Amniotic stem cell (primary cell): ENCODE results near the gene IGLL5.

ENCODE experiments used
- DNase-seq: peaks from one replicate; lab custom pipeline; 2025; lab: John Stamatoyannopoulos, UW

The IGLL5 gene

DNA sequence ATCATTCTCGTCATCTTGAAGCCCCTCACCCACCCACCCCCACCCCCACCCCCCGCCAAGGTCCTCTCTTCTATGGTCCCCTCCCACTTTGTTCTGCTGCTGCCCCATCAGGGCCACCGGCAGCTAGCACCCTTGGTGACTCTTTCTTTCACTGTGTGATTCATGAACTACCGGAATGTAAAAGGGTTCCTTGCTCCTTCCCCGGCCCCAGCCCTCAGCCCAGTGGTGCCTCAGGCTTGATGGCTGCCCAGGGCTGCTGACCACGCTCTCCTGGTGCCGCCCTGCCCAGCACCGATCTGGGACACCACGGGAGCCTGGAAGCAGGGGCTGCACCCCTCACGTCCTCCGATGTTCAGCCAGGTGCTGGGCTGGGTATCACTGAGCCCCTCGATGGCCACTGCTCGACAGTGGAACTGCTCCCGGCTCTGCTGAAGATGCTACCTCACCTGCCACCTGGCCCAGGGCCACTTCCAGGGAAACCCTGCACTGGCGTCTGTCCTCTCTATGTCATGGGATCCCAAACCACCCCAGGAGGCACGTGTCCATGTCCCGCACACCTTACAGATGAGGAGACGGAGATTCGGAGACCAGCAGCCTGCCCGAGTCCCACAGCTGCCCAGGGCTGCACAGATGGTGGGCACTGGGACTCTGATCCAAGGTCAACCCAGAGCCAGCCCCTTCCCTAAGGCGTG lies 39.7 kb downstream of the IGLL5 start:
- DNase-seq = no peak

DNA sequence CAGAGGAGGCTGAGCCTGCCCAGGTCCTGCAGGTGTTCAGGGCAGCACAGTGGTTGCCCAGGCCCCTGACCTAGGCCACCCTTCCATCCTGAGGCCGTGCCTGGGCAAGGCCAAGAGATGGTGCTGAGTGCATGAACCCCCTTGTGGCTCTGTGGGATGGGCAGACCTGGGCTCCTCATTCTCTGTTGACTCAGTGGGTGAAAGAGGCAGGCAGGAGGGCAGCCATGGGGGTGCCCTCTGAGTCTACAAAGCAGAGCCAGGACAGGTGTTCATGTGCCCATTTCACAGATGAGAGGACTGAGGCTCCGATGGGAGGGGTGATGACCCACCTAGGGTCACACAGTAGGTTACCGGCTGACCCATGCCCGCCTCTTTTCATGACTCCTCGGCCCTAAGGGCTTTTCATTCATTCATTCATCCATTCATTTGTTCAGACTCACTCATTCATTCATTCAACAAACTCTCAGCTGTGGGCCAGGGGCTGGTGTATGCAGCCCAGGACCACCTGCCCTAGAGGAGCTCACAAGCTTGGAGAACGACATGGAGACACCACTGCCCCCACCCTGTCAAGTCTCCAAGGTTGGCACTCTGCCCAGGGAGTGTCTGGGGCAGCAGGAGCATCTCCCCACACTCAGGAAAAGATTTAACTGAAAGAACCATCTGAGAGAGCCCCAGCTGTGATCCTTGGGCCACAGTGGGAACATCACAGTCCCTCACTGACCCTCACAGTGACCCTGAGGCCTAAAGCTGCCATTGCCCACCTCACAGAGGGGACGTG lies 40.5 kb downstream of the IGLL5 start:
- DNase-seq = no peak

DNA sequence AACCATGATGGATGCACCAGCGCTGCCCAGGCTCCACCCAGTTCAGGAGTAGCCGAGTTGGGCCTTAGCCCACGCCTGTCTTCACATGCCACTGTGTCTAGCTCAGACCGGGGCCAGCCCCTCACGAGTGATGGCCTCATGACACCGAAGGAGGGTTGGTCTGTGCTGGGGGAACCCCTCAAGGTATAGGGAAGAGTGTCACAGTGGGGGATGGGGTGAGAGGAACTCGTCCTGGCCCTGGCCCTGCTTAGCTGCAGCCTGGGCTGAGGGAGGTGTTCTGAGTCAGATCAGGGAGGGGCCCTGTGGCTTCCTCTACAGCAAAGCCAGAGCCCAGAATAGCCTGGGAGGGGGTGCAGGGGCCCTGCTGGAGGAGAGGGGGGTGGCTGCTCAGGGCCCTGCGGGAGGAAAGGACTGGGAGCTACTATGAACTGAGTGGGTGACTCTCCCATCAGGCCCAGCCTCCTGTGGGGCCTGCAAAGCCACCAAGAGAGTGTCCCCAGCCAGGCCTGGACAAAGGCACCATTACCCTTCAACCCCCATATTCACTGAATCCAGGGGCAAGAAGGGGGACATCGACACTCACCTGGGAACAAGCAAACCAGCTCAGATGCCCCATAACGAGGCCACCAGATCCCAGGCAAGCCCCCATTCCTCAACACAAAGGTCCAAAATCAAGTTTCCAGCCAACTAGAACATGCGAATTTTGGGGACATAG lies 41.2 kb downstream of the IGLL5 start:
- no peak for DNase-seq

DNA sequence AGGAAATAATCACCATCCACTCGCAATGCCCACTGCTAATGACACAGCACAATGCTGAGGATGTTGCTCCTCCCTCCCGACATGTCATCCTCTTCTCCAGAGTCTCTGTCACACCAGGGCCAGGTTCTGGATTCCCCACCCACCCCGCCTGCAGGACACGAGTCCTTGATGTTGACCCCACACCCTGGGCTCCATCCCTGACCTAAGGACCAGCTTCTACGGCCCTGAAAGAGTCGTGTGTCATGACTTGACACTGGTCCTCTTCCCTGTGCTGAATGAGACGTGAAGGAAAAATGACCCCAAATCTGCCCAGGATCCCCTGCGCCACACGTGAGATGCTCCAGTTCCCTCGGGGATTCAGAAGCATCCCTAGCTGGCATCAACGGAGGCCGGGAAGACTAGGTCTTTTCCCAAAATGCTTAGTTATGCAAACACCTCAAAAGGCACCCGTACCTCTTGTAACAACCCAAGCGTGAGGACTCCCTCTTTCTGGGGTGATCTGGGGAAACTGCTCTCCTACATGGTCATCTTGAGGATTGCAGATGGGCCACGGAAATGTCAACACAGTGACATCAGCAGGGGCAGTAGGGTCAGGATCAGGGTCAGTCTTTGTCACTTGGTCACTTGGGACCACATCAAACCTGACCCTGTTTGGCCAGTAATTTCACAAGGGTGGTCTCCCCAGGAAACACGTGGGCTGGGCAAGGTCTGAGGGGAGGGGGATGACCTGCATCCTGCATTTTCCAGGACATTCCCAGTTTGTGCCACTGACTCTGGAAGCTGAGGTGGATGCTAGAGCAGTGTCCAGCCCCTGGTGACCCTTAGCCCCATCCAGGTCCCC lies 42.0 kb downstream of the IGLL5 start:
- no peak for DNase-seq

DNA sequence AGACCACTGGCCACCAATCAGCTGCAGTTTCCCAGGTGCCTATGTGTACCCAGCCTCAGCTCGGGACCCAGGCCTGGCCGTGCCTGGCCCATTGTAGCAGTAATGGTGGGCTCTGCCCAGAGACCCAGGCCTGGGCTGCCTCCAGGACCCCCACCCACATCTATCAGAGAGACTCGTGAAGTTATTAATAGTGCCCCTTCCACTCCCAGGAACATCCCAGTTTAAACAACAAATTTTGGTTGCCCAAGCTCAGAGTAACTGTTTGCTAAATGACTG lies 42.5 kb downstream of the IGLL5 start:
- DNase-seq = no peak

DNA sequence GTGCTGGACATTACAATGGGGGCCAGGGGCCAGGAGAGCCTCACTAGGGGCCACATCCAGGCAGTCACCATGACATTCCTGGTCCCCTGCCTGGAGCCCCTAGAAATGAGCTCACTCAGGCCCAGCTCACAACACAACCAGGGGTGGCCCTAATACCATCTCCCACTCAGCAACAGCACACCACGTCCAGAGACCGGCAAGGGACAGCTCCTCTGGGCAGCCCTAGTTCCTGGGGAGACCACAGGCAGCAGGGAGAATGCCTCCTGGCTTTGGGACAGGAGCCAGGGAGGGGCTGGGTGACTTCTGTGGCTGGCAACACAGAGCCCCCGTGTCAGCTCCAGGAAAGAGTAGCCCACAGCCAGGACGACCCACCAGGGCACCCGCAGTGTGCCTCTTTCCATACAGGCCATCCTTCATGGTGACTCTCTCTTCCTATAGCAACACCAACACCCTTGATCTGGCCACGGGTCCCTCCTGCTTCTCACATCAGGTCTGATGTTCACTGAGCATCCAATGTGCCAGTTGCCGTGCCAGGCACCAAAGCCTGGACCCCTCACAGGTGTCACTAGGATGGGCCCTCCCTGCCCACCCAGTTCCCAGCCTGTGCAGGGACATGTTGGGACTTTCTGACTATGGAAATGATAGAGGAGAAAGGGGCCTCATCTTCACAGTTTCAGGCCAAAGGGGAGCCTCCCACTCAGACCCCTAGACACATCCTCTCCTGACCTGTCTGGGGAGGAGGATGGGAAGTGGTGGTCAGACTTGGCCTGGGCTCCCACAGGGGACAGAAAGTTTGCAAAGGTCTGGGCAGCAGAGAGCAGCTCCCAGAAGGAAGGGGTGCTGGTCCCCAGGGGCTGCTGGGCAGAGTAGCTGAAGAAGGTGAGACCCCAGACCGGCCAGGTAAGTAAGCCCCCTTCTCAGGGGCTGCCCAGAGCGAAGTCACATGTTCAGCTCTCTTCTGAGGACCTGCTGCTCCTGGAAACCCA lies 43.2 kb downstream of the IGLL5 start:
- no peak for DNase-seq

DNA sequence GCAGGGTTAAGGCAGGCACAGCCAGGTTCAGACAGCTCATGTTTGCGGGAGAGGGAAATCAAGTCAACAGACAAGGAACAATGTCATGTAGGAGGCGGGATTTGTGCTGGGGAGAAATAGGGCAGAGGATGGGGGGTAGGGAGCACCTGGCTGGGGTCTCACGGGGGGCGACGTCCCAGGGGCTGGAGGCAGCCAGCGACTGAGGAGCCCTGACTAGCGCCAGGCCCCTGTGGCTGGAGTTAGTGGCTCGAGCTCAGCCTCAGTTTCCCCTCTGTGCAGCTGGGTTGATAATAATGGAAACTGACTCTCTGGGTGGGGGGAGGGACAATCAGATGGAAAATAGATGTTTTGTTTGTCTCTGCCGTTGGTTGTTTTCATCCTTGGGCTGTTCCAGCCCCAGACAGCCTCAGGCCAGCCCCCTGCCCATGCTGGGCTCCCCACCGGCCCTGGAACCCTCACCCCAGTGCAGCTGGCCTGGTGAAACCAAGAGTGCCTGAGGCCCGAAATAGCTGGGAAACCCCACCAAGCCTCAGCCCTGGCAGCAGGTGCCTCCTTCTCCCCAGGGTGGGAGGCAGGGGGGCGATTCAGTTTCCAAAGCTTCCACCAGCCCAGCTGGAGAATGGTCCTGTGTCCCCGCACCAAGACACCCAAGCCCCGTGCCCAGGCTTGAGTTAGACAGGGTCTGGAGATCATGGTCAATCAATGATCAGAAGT lies 44.1 kb downstream of the IGLL5 start:
- no peak for DNase-seq

DNA sequence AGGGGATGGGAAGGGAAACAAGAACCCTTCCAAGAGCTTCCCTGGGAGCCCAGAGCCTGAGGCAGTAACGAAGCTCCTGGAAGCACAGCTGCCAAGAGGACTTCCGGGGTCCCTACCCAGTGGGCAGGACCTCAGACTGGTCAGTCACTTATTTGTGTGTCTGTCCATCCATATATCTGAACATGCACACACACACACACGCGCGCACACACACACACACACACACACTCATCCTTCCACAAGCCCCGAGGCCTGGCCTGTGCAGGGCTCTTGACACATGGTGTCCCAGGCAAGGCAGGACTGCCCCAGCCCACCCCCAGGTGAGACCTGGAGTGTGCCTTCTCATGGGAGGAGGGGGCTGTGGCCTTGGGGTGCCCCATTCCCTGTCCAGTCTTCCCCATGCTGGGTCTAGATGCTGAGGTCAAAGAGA lies 44.9 kb downstream of the IGLL5 start:
- DNase-seq = no peak

DNA sequence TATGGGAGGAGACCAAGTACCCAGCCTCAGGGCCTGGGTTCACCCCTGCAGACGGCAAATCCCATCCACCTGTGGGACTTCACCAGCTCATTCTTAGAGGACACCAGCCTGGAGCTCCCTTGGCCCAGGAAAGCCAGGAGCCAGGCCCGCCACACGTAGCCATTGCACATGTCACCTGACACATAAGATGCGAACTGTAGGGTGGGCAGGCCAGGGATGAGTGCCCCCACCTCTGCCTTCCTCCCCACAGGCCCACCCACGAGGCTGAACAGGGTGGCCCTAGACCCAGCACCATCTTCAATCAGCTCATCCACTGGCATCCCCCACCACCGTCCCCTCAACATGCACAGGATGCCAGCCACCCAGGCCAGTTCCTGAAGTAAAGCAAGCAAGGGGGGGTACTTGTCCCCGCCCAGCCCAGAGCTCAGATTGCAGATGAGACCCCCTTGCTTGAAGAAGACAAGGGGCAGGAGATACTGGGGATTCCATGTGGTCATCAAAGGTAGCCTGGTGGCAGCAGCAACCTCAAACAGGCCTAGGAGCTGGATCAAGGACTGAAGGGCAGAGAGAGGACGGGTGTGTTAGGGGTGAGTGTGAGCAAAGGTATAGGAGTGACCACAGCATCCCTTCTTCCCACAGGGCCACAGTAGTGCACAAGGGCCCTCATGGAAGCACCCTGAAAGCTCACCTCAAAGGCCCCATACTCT lies 45.6 kb downstream of the IGLL5 start:
- DNase-seq = no peak

DNA sequence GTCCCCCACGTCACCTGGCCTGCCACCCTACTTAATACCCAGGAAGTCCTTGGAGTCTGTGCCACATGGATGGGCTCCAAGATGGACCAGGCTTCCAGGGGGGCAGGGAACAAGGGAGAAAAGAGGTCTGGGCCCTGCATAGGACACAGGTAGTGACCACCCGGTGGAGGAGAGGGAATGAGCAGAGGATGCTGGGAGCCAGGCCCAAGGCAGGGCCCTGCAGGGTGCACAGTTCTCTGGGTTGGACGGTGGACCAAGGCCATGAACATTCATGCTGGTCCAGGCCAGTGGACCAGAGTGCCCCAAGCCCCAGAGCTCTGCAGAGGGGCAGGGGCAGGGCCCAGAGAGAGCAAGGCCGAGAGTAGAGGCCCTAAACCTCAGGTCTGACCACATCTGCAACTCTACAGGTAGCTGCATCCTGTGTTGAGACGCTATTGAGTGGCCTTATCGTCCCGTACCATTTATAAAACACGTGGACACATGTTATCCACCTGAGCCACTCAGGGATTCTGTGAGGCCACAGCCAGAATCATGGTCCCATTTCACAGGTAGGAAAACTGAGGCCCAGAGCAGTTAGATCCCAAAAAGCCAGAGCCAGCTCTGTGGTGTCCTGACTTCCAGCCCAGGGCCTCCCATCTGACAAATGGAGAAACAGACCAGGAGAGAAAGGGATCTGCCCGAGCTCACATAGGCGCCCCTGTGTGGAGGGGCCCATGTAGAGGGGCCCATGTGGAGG lies 46.4 kb downstream of the IGLL5 start:
- no peak for DNase-seq

DNA sequence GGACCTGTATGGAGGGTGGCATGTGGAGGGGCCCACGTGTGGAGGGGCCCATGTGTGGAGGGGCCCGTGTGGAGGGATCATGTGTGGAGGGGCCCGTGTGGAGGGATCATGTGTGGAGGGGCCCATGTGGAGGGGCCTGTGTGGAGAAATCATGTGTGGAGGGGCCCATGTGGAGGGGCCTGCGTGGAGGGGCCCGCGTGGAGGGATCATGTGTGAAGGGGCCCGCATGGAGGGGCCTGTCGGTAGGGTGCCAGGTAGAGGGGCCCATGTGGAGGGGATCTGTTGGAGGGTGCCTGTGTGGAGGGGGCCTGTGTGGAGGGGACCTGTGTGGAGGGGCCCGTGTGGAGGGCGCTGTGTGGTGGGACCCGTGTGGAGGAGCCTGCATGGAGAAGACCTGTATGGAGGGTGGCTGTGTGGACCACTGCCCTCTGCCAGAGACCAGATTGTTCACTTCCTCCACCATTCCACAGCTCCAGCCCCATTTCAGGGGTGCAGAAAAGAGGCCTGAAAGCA lies 47.0 kb downstream of the IGLL5 start:
- no peak for DNase-seq

DNA sequence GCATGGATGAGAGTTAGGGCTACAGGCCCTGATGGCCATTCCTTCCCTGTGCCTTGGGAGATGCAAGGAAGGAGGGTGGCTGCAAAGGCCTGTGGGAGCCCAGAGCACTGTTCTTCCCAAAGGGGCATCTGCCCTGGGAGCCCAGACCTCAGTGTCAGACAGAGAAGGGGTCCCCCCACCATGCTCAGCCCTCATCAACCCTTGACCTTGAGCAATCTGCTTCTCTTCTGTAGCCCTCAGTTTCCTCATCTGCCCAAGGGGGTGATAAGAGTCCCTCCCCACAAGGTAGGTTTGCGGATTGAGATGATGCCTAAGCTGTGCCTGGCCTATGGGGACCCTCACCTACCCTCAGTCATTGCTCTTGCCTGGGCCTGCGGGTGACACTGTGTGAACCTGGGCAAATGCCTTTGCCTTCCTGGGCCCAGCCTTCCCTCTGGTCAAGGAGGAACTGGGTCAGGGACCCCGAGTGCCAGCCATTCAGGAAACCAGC lies 47.5 kb downstream of the IGLL5 start:
- DNase-seq = no peak

DNA sequence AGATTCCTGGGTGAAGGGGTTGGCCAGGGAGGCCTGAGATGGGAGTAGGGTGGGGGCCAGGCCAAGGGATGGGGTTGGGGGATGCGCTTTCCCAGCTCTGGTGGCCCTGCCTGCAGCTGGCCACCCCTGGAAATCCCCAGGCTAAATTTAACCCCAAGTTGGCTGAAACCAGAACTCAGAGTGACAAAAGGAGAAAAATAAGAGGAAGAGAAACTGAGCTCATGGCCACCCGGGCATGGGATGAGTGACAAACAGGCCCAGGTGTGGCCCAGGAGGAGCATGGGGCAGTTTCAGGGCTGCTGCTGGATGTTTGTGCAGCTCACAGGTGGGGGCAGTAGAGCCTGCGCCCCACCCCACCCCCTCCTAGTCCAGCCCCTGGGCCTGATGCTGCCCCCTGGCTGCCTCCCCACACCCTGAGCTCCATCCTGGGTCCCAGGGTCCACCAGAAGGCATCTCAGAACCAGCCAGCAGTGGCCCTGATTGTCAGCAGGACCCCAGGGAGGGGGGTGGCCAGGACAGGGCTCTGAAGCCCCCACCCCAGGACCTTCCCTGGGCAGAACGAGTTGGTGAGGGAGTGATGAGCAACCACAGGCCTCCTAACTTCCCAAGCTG lies 48.0 kb downstream of the IGLL5 start:
- no peak for DNase-seq

DNA sequence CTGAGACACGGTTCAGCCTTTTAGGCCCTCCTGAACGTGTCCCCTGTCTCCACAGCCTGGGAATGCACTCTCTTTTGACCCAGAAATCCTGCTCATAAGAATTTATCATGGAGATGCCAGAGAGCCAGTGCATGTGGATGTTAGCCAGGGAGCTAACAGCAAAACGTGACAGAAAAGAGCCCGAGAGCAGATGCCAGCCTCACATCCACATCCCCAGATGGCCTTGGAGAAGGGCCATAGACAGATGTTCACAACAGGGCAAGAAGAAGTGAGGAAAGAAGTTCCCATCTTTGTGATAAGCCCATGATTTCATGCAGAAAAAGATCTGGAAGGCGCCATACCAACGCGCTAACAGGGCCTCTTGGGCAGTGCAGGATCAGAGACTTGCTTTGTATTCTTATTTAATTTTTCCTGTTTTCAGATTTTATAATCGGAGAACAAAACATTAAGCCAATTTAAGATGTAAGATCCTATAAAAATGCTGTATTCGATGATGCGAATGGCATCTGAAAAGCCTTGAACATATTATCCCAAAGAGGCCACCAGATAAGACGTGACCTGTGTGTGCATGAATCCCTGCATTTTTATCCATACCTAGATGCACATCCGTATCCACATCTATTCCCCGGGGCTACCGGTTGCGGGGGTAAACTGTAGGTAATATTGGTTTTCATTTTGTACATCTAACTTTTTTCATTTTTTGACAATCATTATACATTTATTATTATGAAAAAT lies 48.7 kb downstream of the IGLL5 start:
- DNase-seq = no peak

DNA sequence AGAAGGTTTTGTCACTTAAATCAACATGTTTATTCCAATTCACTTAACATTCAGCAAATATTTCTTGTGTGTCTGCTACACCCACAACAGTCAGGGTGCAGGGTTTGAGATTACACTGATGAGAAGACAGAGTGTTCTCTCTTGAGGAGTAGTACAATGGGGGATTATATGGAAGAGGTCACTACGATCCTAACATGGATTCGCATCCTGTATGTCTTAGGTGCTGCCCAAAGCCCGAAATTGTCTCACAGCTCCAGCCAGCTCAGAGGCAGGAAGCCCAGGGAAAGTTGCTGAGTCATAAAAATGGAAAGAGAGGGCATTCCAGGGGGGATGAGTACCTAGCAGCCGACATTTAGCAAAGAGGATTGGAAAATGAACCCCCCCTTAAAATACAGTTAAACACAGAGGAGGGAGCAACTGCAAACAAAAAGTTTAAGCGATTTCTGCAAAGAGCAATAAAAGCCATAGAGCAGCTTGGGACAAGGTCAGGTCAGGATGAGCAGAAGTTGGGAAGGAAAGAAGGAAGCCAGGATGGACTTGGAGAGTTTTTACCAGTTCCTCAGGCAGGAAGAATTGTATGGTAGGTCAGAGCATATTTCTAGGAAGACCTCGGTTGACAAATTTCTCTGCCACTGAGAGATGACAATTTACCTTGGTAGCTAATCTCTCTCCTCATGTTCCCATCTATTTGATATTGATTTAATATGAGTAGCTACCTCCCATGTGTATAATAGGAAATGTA lies 49.5 kb downstream of the IGLL5 start:
- no peak for DNase-seq

DNA sequence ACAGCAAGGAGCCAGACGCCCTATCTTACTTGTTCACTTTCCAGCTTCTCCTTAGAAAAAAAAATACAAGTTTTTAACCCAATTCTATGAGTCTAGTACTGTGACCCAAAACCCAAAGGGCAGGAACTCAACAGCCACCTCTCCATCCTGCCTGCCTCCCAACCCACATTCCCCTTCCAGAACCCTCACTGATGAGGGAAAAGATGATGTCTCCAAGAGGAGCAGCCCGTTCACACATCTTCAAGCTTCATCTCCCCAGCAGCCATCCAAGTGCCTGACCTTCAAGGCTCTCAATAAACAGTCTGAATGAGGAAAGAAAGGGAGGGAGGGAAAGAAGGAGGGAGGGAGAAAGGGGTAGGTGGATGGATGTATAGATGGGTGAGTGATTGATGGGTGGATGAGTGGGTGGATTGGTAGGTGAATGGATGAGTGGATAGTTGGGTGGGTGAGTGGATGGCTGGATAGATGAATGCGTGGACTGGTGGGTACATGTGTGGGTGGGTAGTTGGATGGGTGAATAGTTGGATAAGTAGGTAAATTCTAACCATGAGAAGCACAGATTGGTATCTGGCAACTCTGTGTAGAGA lies 50.4 kb downstream of the IGLL5 start:
- no peak for DNase-seq
